Neuron (in vitro differentiated cells): ENCODE measurements around the gene SRXN1.
"Not testable (repeated sequence)": the region's sequence is repeated elsewhere in the genome, so short reads cannot be mapped to it uniquely, and the experiment has no call there.

Source experiments
- H2AFZ ChIP-seq: one replicate; pipeline ENCODE4 v1.6.1; 2013; ENCODE audit warnings: low read depth, mild to moderate bottlenecking, inconsistent platforms, low read length, moderate library complexity
- H3K27me3 ChIP-seq: one replicate; pipeline ENCODE4 v1.6.1; 2013; ENCODE audit warnings: low read length; ENCODE audit not compliant: insufficient read depth
- H3K36me3 ChIP-seq: one replicate; pipeline ENCODE4 v1.6.1; 2013; ENCODE audit warnings: low read length; ENCODE audit not compliant: insufficient read depth
- H3K4me1 ChIP-seq: one replicate; pipeline ENCODE4 v1.6.1; 2013; ENCODE audit warnings: low read length; ENCODE audit not compliant: insufficient read depth
- H3K4me3 ChIP-seq: 2 replicates; pipeline ENCODE4 v1.5.1; 2013; ENCODE audit warnings: mild to moderate bottlenecking, low read length, moderate library complexity
- H3K9me3 ChIP-seq: one replicate; pipeline ENCODE4 v1.6.1; 2013; ENCODE audit warnings: low read length

SRXN1 gene

GRCh38 chr20:646107-646867, 6.7 kb downstream of the SRXN1 start:
- peaks cover 18% of the 10 kb centered on the region for H3K36me3 ChIP-seq
- H3K4me1 ChIP-seq: no peaks in the 10 kb centered on the region
- peaks cover 5% of the 10 kb centered on the region for H3K9me3 ChIP-seq
- no peak overlapping the region for H2AFZ ChIP-seq
- H3K4me3 ChIP-seq: no peak overlapping the region
- H3K27me3 ChIP-seq: no peaks in the 10 kb centered on the region

GRCh38 chr20:645318-646106, 7.5 kb downstream of the SRXN1 start:
- peaks cover 5% of the 10 kb centered on the region for H3K9me3 ChIP-seq
- H3K36me3 ChIP-seq: peaks cover 18% of the 10 kb centered on the region
- no peaks in the 10 kb centered on the region for H3K27me3 ChIP-seq
- no peak overlapping the region for H3K4me3 ChIP-seq
- no peaks in the 10 kb centered on the region for H3K4me1 ChIP-seq
- no peak overlapping the region for H2AFZ ChIP-seq

GRCh38 chr20:644692-645317, 8.2 kb downstream of the SRXN1 start:
- H3K36me3 ChIP-seq: peaks cover 18% of the 10 kb centered on the region
- H3K4me3 ChIP-seq: no peak overlapping the region
- H3K4me1 ChIP-seq: no peaks in the 10 kb centered on the region
- H2AFZ ChIP-seq: no peak overlapping the region
- no peaks in the 10 kb centered on the region for H3K27me3 ChIP-seq
- H3K9me3 ChIP-seq: peaks cover 5% of the 10 kb centered on the region

GRCh38 chr20:642398-643174, 10.4 kb downstream of the SRXN1 start:
- H3K27me3 ChIP-seq: no peaks in the 10 kb centered on the region
- H3K4me3 ChIP-seq: no peak overlapping the region
- no peaks in the 10 kb centered on the region for H3K4me1 ChIP-seq
- H3K9me3 ChIP-seq: peaks cover 2% of the 10 kb centered on the region
- H3K36me3 ChIP-seq: peaks cover 5% of the 10 kb centered on the region
- no peak overlapping the region for H2AFZ ChIP-seq

- H3K27me3 ChIP-seq, H3K4me3 ChIP-seq, H2AFZ ChIP-seq, H3K9me3 ChIP-seq, H3K4me1 ChIP-seq, H3K36me3 ChIP-seq: not testable (repeated sequence)
These were observed 11.0 kb downstream of the SRXN1 start for GRCh38 chr20:642013-642397.

- Histone ChIP-seq H3K27me3 (no peaks in the 10 kb centered on the region), H3K9me3 (no peaks in the 10 kb centered on the region), H2AFZ (no peak overlapping the region), H3K36me3 (no peaks in the 10 kb centered on the region), H3K4me3 (no peak overlapping the region), H3K4me1 (no peaks in the 10 kb centered on the region)
These were observed 11.5 kb downstream of the SRXN1 start for GRCh38 chr20:641516-641875.

- H3K4me3 ChIP-seq: no peak overlapping the region
- no peaks in the 10 kb centered on the region for H3K4me1 ChIP-seq
- peaks cover under 1% of the 10 kb centered on the region for H3K27me3 ChIP-seq
- no peaks in the 10 kb centered on the region for H3K36me3 ChIP-seq
- H2AFZ ChIP-seq: no peak overlapping the region
- H3K9me3 ChIP-seq: no peaks in the 10 kb centered on the region
These were observed 12.1 kb downstream of the SRXN1 start for GRCh38 chr20:640674-641515.

- H3K4me1 ChIP-seq: no peaks in the 10 kb centered on the region
- H3K4me3 ChIP-seq: no peak overlapping the region
- H3K9me3 ChIP-seq: no peaks in the 10 kb centered on the region
- peaks cover 16% of the 10 kb centered on the region for H3K27me3 ChIP-seq
- no peak overlapping the region for H2AFZ ChIP-seq
- H3K36me3 ChIP-seq: no peaks in the 10 kb centered on the region
These were observed 14.4 kb downstream of the SRXN1 start for GRCh38 chr20:638579-638978.

GRCh38 chr20:637559-637958, 15.4 kb downstream of the SRXN1 start:
- Histone ChIP-seq H3K4me3 (no peak overlapping the region), H3K9me3 (no peaks in the 10 kb centered on the region), H3K36me3 (no peaks in the 10 kb centered on the region), H2AFZ (no peak overlapping the region), H3K27me3 (peaks cover 23% of the 10 kb centered on the region), H3K4me1 (no peaks in the 10 kb centered on the region)

GRCh38 chr20:635893-636338, 17.1 kb downstream of the SRXN1 start:
- Histone ChIP-seq H3K4me1 (no peaks in the 10 kb centered on the region), H2AFZ (no peak overlapping the region), H3K9me3 (no peaks in the 10 kb centered on the region), H3K4me3 (no peak overlapping the region), H3K27me3 (peaks cover 26% of the 10 kb centered on the region), H3K36me3 (no peaks in the 10 kb centered on the region)

- peaks cover 26% of the 10 kb centered on the region for H3K27me3 ChIP-seq
- H3K4me3 ChIP-seq: no peak overlapping the region
- no peaks in the 10 kb centered on the region for H3K9me3 ChIP-seq
- H3K36me3 ChIP-seq: no peaks in the 10 kb centered on the region
- no peak overlapping the region for H2AFZ ChIP-seq
- H3K4me1 ChIP-seq: no peaks in the 10 kb centered on the region
These were observed 17.7 kb downstream of the SRXN1 start for GRCh38 chr20:635028-635892.
